HG02610 (cell line): ENCODE data around the gene GTSE1.

Source experiments
- ATAC-seq: cut with Tn5 transposase; IDR thresholded peaks from one replicate; pipeline ENCODE4 v1.9.1; 2021; ENCODE audit warnings: mild to moderate bottlenecking, moderate library complexity; ENCODE audit not compliant: unreplicated experiment

GTSE1 gene

DNA sequence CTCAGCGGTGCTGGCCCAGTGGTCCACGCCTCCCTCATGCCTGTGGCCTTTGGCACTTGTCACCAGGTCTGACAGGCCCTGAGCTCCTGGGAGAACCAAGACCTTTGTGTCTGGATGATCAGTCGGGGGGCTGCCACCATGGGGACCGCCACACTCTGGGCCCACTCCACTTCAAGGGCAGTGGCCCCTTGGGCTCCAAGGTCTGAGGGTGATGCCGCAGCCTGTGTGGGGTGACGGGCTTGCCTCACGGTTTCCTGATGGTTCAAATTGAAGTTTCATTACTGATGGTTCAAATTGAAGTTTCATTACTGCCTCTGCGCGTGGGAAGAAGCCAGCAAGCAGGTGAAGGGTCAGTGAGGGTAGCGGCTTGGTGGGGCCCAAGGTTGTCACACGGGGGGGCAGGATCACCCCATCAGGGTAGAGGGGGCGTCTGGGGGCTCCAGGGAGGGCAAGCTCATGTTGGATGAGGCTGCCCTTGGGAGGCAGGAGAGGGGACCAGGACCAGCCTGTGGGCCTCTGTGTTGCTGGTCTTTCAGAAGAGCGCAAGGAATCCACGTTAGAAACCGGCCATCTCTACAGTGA, 66.4 kb downstream of the GTSE1 start:
- no peak for ATAC-seq

DNA sequence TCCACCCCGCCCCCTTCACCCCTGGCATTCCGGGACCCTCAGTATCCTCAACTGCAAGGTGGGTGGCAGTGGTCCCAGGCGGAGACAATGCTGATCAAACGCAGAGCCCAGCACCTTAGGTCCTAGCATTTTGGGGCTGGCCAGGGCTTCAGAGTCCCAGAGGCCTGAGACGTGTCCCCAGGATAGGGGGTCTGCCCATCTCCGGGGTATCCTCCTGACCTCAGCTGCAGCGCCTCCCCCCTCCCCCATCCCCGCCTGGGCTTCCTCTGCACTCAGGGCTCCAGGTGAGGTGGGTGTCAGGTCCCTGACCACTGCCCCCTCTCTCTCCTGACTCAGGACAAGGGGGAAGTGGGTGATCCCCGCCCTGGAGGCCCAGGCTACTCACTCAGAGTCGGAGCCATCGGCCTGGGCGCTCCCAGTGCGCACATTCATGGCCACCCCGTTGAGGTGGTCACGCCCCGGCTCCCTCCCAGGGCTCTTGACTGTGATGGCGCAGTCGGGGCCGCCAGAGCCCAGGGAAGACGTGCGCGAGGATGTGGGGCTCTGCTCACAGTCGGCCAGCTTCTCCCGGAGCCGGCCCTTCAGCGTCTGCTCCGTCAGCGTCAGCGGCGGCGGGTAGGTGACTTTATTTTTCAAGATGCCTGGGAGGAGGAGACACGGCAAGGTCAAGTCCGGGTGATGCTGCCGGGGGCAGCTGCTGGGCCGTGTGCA, 67.1 kb downstream of the GTSE1 start:
- no peak for ATAC-seq

DNA sequence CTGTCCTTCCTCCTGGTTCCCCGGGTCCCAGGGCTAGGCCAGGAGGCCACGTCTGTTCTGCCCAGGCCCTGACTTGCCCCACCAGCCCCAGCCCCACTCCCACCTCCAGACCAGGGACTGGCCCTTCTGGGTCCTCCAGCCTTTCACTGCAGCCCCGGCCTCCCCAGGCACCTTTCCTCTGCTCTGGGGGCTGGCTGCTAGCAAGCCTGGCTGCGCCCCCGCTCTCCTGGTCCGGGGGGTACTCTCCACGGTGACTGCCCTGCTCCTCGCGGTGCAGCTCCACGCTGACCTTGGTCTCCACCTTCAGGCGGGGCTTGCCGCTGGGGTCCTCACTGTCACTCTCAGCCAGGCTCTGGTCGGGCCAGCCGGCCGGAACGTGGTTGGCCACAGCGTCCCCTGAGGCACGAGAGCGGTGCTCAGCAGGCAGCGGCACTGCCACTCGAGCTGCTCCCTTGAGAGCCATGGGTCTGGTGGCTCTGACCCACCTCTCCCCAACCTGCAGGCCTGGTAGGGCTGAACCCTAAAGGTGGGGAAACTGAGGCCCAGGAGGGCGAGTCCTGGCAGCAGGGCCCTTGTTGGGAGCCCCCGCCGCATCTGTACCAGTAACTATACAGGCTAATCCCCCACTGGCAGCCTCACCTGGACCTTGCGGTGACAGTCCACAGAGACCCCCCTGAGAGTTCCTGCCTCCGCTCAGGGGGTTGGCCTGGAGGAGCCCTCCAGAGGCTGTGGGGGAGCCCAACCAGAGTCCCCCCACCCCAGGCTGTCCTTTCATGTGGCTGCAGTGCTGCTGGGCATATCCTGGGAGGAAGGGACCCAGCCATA, 67.9 kb downstream of the GTSE1 start:
- no peak for ATAC-seq

DNA sequence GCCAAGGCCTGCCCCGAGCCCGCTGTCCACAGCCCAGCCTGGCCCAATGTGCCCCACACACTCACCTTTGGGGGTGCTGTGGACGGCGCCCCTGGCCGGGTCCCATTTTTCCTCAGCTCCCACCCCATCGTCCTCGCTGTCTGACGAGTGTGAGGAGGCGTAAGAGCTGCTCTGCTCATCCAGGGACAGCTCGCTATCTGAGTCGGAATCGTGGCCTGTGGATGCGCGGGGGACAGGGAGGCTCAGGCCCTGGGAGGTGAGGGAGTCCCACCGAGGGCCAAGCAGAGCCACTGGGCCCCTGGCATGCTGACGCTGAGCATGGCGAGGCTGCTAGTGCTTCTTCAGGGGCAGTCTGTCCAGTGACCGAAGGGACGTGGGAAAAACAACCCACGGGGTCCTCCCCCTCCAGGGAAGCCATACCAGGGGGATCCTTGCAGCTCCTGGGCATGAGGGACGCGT, 68.5 kb downstream of the GTSE1 start:
- ATAC-seq: no peak

DNA sequence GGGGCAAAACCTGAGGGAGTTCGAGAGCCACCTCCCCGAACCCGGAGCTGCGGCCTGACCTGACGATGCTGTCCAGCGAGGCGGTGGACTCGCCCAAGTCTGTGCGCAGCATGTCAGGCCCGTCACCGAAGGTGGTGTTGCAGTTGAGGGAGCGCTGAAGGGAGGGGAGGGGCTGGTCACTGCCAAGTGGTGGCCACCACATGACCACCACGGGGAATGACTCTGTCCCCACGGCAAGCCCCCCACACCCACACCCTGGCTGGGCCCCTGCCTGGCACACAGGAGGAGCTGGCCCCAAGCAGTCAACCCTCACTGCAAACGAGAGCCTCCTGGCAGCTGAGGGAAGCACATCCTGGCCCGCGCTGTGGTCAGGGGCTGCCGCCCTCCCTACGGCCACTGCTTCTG, 69.7 kb downstream of the GTSE1 start:
- ATAC-seq: no peak

DNA sequence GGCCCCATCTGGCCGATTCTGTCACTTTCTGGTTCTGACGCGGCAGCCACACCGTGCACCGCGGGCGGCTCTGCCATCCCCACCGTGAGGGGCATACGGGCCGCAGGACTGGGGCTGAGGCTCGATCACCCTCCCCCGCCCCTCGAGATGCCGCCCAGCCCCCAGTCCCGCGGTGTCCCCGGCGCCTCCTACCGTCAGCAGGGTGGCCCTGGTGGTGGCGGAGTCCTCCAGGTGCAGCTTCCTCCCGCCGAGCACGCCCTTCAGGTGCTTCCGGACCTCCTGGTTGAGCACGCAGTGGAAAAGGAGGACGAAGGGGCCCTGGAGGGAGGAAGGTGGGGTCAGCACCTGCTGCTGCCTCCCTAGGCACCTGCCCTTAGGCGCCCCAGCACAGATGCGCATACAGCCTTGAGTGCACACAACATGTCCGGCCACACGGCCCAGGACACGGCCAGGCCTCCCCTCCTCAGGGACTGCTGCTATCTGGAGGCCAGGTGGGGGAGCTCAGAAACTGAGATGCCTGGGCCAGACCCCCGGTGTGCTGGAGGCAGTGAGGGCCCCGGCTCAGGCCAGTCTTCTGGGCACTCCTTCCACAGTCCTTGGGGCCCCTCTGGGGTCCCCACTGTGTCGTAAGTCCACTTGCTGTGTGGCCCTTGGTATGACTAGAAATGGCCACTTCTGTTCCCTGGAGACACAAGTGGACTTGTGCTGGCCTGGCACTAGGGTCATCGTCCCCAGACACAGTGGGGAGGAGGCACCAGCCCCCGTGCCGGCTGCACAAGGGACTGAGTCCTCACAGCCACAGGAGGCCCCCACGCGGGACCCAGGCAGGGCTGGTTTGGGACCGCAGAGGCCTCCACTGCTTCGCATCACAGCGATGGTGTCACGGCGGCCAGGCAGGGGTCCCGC, 70.4 kb downstream of the GTSE1 start:
- no peak for ATAC-seq

DNA sequence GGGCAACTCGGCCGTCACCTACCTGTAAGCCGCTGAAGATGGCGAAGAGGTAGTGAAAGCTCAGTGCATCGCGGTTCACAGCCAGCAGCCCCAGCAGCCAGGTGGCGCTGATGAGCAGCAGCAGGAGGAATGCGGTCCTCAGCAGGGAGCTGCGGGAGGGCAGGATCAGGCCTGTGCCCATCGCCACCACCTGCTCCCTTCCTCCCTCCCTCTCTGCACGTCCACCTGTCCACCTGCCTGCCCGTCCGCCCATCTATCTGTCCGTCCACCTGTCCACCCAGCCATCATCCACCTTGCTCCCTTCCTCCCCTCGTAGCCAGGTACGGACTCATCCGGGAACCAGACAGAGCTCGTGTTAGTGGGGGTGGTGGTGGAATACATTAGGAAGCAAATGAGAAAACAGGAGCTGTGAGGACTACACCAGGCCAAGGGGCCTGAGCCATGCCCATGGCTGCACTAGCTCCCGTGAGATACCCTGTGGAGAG, 71.1 kb downstream of the GTSE1 start:
- no peak for ATAC-seq

DNA sequence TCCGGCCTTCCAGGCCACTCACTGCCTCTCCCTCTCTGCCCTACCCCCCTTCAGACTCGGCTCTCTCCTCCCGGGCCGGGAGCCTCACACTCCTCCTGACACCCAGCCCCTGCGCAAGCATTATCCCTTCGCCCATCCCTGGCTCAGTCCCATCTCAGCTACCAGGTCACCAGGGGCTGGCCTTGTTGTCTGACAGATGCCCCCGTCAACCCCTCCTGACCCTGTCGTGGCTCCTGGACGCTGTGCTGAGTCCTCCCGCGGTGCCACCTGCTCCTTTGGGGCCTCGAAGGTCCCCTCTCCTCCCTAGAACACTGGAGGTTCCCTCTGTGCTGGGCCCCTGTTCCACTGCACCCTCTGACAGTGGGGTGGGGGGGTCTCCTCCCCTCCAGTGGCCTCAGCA, 71.8 kb downstream of the GTSE1 start:
- no peak for ATAC-seq

DNA sequence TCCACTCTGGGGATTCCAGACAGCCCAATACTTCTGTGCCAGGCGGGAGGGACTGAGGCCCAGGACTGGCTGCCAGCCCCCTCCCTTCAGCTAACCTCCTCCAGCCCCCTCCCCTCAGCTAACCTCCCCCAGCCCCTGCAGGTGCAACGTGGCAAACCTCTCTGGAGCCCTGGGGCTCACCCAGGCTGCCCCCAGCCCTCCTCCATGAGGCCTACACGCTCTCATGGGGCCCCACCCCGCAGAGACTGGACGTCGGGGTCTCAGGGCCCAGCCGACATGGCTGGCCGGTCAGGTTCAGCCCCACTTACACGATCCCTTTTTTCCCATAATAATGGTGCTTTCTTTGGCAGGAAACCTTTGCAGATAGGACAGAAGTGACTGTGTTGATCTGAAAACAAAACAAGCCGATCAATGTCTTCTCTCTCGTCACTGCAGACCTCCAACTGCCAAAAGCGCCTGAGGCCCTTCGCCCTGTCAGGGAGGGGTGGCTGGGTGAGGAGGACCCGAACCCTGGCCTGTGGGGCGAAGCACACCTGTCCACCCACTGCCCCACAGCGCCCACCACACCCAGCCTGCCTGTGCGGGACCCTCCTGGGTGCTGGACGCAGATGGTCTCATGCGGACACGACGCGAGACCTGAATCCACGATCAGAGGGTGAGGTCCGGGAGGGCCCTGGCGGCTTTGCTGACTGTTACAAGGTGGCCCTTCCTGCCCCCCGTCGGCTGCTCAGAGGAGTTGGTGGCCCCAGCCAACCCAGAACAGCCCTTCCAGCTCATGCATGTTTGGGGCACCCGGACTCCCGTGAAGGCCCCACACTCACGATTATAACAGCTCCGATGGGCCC, 72.4 kb downstream of the GTSE1 start:
- no peak for ATAC-seq

DNA sequence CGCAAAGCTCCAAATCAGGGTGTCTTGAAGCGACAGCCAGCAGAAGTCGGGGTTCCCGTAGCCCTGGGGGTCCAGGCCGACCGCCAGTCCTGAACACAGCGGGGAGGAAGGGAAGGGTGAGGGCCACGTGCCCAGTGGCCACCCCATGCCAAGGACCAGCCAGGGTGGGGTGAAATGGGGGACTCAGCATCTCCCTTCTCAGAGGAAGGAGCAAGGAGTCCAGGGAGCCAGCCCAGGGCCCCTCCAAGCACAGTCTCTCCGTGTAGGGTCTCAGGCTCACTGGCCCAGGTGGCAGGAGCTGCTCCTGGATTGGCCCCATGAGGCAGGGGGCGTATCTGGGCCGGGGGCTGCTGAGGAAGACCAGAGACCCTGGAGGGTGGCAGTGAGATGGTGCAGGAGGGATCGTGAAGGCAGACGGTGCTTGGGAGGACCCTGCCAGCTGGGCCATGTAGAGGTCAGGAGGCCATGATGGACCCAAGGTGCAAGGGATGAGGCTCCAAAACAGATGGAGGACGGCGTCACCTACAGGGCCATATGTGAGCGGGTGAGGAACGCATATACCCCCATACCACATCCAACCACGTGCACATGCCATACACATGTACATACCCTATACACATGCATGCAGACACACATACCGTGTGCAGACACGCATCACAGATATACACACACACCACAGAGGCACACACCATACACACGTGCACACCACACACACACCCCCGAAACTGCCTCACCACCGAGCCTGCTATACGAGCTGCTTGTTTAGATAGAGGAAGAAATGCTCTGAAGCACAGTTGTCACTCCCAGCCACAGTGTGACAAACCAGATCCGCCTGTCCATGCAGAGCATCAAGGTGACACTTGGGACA, 73.3 kb downstream of the GTSE1 start:
- no peak for ATAC-seq

DNA sequence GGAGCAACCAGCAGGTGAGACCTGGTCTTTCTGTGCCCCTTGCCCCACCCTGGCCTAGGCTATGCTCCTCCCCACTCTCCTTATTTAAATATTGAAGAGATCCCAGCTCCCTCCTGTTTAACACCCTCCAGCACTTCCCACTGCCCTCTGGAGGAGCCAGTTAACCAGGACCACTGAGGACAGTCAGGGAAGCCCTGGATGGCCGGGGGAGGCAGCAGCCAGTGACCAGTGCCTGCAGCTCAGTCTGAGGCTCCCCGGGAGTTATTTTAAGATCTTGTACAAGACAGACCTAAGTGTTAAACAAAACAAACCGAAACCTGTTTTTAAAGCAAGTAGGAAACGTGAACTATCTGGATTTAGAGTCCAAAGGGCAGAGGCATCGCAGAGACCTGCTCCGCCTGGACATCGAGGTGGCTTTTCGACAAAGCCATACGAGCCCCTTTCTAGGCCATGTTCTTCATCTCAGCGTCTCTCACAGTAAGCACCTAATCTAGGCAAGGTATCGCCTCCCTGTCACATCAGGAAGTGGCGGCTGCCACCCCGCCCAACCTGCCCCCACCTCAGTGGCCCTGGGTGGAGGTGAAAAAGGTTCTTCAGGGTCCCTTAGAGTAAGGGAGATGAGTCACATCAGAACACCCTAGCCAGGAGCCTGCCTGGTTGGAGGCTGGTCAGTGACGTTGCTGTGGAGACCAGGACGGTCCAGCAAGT, 74.1 kb downstream of the GTSE1 start:
- ATAC-seq: no peak

DNA sequence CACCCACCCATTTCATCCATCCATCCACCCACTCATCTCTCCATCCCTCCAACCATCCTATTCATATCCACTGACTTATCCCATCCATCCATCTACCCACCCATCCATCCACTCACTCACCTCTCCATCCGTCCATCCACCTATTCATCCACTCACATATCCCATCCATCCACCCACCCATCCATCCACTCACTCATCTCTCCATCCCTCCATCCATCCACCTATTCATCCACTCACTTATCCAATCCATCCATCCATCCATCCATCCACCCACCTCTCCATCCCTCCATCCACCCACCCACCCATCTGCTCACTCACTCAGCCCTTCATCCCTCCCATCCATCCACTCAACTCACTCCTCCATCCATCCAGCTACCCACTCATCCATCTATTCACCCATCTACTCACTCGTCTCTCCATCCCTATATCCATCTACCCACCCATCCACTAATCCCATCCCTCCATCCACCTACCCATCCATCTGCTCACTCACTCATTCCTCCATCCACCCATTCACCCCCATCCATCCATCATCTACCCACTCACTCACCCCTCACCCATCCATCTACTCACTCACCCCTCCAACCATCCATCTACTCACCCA, 75.1 kb downstream of the GTSE1 start:
- no peak for ATAC-seq

DNA sequence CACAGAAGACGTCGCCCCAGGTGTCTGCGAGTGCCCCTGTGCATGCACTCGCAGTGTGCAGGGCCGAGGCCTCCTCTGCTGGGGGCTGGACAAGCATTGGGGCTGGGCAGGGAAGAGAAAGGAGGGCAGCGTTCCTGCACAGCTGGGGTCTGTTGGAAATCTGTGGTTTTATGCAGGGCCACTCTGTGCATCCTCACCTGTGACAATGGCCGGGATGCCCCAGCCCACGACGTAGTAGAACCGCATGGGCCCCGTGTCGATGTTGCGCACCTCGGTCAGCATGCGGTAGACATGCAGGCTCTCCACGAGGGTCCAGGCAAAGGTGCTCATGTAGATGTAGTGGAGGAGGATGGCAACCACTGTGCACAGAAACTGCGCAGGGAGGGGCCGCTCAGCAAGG, 76.0 kb downstream of the GTSE1 start:
- no peak for ATAC-seq

DNA sequence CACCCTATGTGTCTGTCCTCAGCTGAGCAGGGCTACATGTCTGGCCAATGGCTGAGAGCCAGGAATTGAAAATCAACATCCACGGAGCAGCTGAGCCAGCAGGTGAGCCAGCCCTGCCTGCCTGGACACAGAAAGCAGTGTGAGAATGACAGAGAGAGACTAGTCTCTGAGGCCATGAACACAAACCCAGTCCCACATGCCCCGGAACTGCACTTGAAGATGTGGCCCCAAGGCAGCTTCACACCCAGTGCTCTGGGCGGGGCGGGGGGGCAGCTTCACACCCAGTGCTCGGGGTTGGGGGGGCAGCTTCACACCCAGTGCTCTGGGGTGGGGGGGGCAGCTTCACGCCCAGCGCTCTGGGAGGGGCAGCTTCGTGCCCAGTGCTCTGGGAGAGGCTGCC, 76.5 kb downstream of the GTSE1 start:
- ATAC-seq: no peak

DNA sequence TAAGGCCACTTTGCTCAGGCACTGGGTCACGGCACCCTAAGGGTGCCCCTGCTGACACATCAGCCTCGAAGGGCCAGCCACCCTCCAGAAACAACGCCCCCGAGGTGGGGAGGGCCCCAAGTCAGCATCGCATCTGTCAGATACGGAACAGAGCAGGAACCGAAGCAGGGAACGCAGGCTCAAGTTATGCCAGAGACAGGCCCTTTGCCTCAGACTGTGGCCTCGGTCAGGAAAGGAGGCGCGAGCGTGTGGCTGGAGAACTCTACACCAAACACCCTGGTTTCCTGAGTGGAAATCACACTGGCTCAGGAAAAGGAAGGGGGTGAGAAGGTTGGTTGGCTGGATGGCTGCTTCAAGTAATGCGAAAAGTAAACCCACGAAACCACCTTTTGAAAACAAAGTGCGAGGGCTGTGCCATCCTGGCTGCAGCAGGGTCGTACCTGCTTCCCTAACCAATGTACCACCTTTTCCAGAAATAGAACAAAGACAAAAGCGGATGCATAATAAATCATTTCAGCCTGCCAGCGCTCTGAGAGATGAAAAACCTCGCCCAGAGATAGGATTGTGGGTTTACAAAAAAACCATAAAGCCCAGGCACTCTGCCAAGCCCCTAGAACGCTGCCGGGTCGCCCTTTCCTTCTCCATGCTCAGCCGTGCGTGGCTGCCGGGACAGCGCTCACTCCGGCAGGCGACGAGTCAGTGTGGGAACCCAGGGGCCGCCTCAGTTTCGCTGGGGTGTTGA, 77.4 kb downstream of the GTSE1 start:
- no peak for ATAC-seq

DNA sequence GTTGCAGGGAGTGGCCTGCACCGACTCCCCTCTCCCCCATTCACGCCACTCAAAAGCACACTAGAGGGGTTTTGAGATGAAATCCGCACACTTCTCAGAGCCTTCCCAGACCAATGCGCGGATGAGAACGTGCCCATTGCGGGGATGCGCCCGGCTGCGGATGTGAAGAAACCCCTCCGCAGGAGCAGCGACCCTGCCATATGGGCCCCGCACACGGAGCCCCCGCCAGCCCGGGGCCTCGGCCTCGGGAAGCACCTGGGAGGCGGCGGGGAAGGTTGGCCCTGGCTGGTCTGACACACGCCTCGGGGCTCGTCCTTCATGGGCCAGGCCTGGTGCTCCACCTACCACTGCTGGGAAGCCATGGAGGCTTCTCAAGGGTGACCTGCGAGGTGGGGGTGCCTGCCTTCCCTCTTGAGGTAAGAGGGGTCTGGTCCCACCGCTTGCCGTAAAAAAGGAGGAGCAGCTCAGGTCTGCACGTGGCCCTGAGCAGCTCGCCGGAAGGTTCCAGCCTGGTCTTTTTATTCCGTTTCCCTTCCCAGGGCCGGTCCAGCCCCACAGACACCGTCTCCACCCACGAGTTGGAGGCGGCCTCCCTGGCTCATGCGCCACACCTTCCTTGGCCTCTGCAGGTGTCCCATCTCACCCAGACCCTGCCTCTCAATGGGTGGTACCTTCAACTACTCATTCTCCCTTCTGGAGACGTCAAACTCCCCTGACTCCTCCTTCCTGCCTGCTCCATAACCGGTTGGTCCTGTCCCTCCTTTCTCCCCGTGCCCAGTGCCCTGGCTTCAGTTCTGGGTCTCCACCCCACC, 78.2 kb downstream of the GTSE1 start:
- no peak for ATAC-seq
